ENCODE results near the gene TJP3. TPM values are rescaled to one million over a fixed set of nuclear protein-coding genes. Genes with fewer than 3 reads are reported as not detected.

Gene TJP3
- total RNA-seq, 4 donors from 2014 or later, result 0.60 to 1.2 (median 0.88) TPM; not detected in 1

DNA sequence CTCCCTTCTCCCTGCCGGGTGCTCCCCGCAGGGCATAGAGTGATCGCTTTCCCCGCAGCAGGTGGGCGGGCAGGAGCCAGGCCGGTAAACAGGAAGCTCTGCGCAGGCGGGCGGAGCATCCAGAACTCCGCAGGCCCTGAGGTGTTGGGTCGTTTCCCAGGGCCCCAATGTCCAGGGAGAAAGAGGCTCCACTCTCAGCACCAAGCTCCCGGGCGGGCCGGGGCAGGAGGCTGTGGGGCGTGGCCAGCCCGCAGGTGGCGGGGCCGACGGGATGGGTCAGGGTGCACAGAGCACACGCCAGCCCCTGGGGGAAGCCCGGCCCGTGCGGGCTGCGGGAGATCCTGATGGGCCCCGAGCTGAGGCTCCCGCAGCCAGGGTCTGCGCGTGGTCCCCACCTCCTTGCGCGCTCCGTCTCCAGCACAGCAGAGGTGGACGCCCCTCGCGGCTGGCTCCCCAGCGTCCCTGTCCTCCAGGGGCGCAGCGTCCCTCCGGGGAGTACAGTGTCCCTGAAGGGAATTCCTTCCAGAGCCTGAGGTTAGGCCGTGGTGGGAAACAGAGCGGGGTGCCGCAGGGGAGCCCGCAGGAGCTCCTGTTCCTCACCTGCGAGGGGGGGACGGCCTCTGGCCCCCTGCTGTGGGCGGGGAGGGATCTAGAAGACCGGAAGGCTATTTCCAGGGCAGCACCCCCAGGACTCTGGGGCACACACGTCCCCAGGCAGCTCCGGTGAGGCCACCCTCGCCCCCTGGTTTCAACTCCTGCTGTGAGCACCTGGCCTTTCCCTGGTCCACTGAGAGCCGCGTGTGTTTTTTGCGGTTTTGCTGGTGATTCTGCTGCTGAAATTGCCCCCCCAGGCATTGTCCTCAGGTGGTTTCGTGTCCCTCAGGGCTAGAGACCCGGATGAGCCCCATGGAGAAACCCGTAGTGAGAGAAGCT, 20.1 kb upstream of the TJP3 start:
- ATAC-seq (ENCODE audit: low FRiP score), result peak; percentile 27
- TF ChIP-seq, protein P1, sequence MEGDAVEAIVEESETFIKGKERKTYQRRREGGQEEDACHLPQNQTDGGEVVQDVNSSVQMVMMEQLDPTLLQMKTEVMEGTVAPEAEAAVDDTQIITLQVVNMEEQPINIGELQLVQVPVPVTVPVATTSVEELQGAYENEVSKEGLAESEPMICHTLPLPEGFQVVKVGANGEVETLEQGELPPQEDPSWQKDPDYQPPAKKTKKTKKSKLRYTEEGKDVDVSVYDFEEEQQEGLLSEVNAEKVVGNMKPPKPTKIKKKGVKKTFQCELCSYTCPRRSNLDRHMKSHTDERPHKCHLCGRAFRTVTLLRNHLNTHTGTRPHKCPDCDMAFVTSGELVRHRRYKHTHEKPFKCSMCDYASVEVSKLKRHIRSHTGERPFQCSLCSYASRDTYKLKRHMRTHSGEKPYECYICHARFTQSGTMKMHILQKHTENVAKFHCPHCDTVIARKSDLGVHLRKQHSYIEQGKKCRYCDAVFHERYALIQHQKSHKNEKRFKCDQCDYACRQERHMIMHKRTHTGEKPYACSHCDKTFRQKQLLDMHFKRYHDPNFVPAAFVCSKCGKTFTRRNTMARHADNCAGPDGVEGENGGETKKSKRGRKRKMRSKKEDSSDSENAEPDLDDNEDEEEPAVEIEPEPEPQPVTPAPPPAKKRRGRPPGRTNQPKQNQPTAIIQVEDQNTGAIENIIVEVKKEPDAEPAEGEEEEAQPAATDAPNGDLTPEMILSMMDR (IDR thresholded peaks at IDR 0.05), result no peak
- DNase-seq (ENCODE audit: low spot score), result no peak

DNA sequence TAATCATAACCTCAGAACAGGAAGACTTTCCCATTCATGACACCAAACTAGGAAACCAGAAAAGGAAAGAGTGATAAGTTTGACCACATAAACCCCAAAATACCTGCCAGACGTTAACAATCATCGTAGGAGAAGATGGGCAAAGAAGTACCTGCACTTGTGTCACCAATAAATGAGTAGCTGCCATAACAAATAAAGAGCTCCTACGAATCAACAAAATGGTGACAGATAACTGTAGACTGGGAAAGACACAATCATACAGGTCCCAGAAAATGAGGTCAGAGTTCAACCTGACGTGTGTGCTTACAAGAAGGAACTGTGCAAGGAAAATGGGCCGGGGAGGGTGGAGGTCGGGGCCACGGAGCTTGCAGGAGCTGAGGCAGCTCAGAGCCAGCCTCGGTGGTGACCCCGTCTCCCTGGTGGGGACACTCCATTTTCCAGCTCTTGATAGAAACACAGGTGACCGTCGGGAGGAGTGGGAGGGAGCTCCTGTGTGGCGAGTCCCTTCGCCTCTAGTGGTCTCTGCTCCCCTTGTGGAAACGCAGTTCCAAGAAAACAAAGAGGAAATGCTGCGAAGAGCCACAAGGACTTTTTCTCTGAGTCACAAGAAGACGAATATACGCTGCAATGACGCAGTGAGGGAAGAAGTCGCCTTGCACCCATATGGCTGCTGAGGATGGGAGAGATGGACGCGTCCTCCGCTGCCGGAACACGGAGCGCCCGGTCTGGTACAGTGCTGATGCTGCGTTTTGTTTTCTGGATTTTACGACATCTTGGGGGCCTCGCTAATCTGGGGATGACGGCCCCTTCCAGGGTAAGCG, 17.4 kb upstream of the TJP3 start:
- TF ChIP-seq, protein P1 (IDR thresholded peaks at IDR 0.05), result no peak
- no peak for ATAC-seq (ENCODE audit: low FRiP score)
- no peak for DNase-seq (ENCODE audit: low spot score)

DNA sequence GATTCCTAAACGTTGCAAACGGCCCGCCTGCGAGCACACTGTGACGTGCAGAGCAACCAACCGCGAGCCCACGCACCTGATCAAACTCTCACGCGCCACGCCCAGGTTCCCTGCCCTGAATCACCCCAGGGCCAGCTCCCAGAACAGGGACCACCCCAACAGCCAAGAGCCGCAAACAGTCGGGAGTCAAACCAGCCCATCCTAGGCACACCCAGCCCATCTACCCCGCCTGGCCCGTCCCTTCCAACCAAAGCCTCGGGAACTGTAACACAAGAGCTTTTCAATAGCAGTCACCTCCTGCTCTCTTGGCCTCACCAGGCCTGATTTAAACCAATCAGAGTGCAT, 16.8 kb upstream of the TJP3 start:
- DNase-seq (ENCODE audit: low spot score), result no peak
- TF ChIP-seq, protein P1 (IDR thresholded peaks at IDR 0.05), result no peak
- ATAC-seq (ENCODE audit: low FRiP score), result no peak

DNA sequence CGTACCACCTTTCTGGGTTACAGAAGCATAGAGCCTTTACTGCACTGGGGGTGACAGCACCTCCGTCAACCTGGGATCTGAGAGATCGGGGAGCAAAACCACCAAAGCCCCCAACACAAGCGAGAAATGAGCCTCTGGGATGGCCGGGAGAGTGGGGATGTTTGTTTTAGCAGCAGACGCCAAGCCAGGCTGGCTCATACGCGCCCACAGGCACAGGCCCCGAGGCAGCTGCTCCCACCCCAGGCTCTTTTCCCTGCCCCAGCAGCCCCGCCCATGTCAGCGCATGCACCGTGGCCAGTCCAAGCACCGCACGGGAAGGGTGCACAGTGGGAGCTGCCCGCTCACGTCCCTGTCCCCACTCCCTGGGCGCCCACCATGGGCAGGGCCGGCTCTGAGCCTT, 16.5 kb upstream of the TJP3 start:
- TF ChIP-seq, protein P1 (IDR thresholded peaks at IDR 0.05), result no peak
- no peak for ATAC-seq (ENCODE audit: low FRiP score)
- no peak for DNase-seq (ENCODE audit: low spot score)

DNA sequence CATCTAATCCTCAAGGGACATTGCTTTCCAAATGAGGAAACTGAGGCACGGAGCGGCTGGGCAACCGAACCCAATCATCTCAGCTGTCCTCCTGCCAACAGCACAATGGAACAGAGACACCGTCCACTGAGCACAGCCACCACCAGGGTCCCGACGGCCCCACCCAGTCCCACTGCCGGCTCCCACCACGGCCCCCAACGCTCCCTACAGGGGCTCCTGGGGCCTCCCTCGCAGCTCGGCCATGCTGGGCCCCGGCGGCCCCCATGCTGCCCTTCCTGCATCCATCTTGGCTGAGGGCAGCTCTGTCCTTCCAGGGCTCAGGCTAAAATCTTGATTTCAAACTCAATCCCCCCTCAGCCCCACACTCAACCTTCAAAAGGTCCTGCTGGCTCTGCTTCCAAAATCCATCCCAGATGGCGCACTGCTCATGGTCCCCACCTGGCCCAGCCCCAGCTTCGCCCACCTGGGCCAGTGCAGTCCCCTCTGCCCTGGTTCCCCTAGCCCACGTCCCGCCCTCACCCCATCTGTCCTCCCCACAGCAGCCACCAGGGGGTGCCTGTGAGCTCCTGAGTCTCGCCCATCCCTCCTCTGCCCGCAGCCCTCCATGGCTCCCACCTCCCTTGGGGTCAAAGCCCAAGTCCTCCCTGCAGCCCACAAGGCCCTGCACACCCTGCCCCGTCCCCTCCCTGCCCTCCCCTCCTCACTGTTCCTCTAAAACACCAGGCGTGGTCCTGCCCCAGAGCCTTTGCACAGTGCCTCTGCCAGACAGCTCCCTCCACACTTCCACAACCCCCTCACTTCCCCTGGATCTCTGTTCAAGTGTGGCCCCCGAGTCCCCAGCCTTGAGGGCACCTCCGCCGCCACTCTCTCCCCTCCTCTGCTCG, 15.8 kb upstream of the TJP3 start:
- no peak for DNase-seq (ENCODE audit: low spot score)
- TF ChIP-seq, protein P1 (IDR thresholded peaks at IDR 0.05), result no peak
- no peak for ATAC-seq (ENCODE audit: low FRiP score)

DNA sequence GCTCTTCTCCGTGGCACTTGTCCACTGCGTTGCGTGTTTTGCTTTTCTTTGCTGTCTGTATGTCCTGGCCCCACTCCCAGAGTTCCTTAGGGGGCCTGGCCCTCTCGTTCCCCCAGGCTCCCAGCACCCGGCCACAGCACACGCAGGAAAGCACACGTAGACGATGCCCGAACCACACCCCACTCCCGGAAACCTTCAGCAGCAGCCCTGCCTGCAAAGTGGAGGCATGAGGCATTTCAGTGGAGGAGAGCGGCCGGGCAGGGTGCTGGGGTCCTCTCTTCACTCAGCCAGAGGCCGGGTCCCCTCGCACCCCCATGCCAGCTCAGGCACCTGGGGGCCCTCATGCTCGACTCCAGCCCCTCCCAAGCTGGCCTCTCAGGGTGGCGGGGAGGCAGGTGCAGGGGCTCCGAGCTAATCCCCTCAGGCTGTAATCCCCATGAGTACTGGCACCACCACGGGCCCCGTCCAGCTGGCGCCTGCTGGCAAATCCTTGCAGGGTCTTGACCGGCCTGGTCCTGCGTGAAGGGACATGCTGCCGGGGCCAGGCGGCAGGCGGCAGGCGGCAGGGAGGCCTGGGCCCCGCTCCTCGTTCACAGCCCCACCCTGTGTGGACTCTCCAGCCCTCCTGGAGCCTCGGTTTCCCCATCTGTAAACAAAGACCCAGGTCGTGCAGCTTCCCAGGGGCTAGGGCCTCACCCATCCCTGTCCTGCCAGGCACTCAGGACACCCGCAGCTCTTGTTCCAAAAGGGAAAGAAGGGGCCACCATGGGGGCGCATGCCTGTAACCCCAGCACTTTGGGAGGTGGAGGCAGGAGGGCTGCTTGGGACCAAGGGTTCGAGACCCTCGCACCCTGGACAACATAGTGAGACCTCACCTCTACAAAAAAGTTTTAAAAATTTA, 14.9 kb upstream of the TJP3 start:
- ATAC-seq (ENCODE audit: low FRiP score) (no peak), DNase-seq (ENCODE audit: low spot score) (no peak)
- TF ChIP-seq, protein P1 (IDR thresholded peaks at IDR 0.05), result no peak

All from omental fat pad (tissue), 4 donors.